ENCODE measurements around the gene NUPR2. TPM values are rescaled to one million over a fixed set of nuclear protein-coding genes. Genes with fewer than 3 reads are reported as not detected.

The NUPR2 gene
- total and polyA plus RNA-seq, 9 of the 15 experiments (the other 6 are each of a cell fraction or from before 2014, with no cell fraction given), result not detected

DNA sequence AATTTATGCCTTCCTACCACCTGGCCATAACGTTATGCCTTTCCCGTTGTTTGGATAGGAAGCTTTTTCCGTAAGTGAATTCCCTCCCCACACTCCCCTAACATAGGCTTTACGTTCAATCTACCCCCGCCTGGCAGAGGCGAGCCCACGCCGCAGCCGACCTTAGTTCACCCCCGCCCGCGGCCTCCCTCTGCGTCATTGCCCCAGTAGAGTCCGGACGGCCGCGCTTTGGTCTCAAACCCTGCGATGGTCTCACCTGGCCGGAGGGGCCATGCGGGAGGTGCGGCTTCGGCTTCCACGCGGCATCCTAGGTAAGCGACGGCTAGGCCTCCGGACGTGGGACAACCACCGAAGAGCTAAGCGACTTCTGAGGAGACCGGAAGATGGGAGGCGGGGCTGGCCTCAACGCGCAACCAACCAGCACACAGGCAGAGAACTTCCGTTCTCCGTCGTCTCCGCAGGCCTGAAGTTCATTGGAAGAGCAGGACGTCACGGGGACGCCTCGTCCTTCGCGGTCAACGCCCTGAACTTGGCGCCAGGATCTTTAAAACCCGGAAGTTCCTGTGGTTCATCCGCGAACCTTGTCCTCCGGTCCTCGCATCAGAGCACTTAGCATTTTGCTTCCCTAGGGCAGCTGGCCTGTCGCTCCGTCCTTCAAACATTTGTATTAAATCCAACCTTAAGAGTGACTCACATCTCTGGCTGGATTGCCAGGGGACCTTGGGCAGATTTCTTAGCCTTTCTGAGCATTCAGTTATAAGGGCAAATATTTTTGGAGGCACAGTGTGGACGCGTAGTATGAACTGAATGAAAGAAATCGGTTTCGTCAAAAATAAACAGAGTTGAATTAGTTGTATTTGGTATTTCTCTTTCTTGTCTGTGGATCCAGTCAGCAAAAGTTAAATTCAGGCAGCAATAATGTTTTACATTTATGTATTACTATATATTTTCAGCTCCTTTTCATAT lies 9.8 kb downstream of the NUPR2 start, which contains the start of gene CHCHD2 (continued):
- peak; percentile 72; the same call in 1 of the 2 replicates for TF ChIP-seq CEBPZ (IDR thresholded peaks at IDR 0.05; ENCODE audit: borderline replicate concordance, low read depth, low read length)
- no peak for TF ChIP-seq TARDBP (IDR thresholded peaks at IDR 0.05)
- TF ChIP-seq HDAC8 (tag; IDR thresholded peaks at IDR 0.05), result no peak
- TF ChIP-seq, protein P1, sequence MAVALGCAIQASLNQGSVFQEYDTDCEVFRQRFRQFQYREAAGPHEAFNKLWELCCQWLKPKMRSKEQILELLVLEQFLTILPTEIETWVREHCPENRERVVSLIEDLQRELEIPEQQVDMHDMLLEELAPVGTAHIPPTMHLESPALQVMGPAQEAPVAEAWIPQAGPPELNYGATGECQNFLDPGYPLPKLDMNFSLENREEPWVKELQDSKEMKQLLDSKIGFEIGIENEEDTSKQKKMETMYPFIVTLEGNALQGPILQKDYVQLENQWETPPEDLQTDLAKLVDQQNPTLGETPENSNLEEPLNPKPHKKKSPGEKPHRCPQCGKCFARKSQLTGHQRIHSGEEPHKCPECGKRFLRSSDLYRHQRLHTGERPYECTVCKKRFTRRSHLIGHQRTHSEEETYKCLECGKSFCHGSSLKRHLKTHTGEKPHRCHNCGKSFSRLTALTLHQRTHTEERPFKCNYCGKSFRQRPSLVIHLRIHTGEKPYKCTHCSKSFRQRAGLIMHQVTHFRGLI (CRISPR knock-in tag; IDR thresholded peaks at IDR 0.05), result no peak
- TF ChIP-seq E2F3 (CRISPR knock-in tag; IDR thresholded peaks at IDR 0.05), result no peak
- TF ChIP-seq, protein P2, sequence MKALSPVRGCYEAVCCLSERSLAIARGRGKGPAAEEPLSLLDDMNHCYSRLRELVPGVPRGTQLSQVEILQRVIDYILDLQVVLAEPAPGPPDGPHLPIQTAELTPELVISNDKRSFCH (CRISPR knock-in tag; IDR thresholded peaks at IDR 0.05), result no peak
- TF ChIP-seq, protein P2 (tag; IDR thresholded peaks at IDR 0.05), result peak; percentile 32; the same call in 1 of the 2 replicates
- TF ChIP-seq GATA2 (CRISPR knock-in tag; IDR thresholded peaks at IDR 0.05), result no peak
- TF ChIP-seq, protein P3, sequence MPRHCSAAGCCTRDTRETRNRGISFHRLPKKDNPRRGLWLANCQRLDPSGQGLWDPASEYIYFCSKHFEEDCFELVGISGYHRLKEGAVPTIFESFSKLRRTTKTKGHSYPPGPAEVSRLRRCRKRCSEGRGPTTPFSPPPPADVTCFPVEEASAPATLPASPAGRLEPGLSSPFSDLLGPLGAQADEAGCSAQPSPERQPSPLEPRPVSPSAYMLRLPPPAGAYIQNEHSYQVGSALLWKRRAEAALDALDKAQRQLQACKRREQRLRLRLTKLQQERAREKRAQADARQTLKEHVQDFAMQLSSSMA (CRISPR knock-in tag; IDR thresholded peaks at IDR 0.05), result peak; percentile 72; the same call in 1 of the 2 replicates
- TF ChIP-seq JUN (IDR thresholded peaks at IDR 0.05; ENCODE audit: borderline replicate concordance, low read depth, low read length), result peak; percentile 12; the same call in 1 of the 2 replicates
- TF ChIP-seq JUN (CRISPR knock-in tag; IDR thresholded peaks at IDR 0.05; ENCODE audit: borderline replicate concordance), result no peak
- peak; percentile 86 for TF ChIP-seq ELF1 (tag; IDR thresholded peaks at IDR 0.05)
- peak in 1 of 2 experiments; percentile 92; a peak in 2 of 4 replicates for TF ChIP-seq TRIM24 (IDR thresholded peaks at IDR 0.05)
- no peak for TF ChIP-seq KDM2B (CRISPR knock-in tag; IDR thresholded peaks at IDR 0.05)
- TF ChIP-seq TAL1 (IDR thresholded peaks at IDR 0.05), result no peak
- peak; percentile 44 to 76; a peak in 2 of 4 replicates for TF ChIP-seq SIN3A (IDR thresholded peaks at IDR 0.05; ENCODE audit: borderline replicate concordance in 2 of 2, control insufficient read depth in 1 of 2, low read depth in 2 of 2, low read length in 2 of 2)
- no peak for TF ChIP-seq ZNF764 (CRISPR knock-in tag; IDR thresholded peaks at IDR 0.05; ENCODE audit: low read depth)
- TF ChIP-seq, protein P4, sequence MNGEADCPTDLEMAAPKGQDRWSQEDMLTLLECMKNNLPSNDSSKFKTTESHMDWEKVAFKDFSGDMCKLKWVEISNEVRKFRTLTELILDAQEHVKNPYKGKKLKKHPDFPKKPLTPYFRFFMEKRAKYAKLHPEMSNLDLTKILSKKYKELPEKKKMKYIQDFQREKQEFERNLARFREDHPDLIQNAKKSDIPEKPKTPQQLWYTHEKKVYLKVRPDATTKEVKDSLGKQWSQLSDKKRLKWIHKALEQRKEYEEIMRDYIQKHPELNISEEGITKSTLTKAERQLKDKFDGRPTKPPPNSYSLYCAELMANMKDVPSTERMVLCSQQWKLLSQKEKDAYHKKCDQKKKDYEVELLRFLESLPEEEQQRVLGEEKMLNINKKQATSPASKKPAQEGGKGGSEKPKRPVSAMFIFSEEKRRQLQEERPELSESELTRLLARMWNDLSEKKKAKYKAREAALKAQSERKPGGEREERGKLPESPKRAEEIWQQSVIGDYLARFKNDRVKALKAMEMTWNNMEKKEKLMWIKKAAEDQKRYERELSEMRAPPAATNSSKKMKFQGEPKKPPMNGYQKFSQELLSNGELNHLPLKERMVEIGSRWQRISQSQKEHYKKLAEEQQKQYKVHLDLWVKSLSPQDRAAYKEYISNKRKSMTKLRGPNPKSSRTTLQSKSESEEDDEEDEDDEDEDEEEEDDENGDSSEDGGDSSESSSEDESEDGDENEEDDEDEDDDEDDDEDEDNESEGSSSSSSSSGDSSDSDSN (IDR thresholded peaks at IDR 0.05; ENCODE audit: borderline replicate concordance in 1 of 2, low read depth in 2 of 2, low read length in 2 of 2), result peak; percentile 53 to 88; a peak in 3 of 4 replicates
- no peak for TF ChIP-seq SMARCA4 (IDR thresholded peaks at IDR 0.05)
